CD14-positive monocyte (primary cell): ENCODE results near the gene DESI1. TPM values are rescaled to one million over a fixed set of nuclear protein-coding genes. Genes with fewer than 3 reads are reported as not detected.
A peak's percentile ranks its signal among the peaks of the same experiment; 100 is the strongest.

Experiments
- DNase-seq, 3 donors: peaks; one replicate each; pipeline ENCODE4 v3.0.0-alpha.2; 2011 to 2022
- H2AFZ ChIP-seq: 2 replicates; pipeline ENCODE4 v1.6.0; 2012; ENCODE audit warnings: mild to moderate bottlenecking, low read depth, low read length, inconsistent platforms; ENCODE audit not compliant: insufficient read depth, poor library complexity, severe bottlenecking
- H3K27ac ChIP-seq, 2 donors: 1 replicate in 1 of 2; 2 replicates in 1 of 2; pipeline ENCODE4 v1.5.1; 2012 to 2013; ENCODE audit warnings: low read length in 2 of 2, control low read depth in 1 of 2, inconsistent platforms in 1 of 2, low read depth in 1 of 2, mild to moderate bottlenecking in 1 of 2
- H3K27me3 ChIP-seq, 2 donors: one replicate each; pipeline versions ENCODE4 v1.6.0 to v1.6.1; 2011 to 2013; ENCODE audit warnings: low read length in 2 of 2; ENCODE audit not compliant: control insufficient read depth in 2 of 2, insufficient read depth in 2 of 2
- H3K36me3 ChIP-seq, 2 donors: replicated peaks in 1 of 2; 1 replicate in 1 of 2; 2 replicates in 1 of 2; pipeline versions ENCODE4 v1.5.1 to v1.6.1; 2012 to 2013; ENCODE audit warnings: low read length in 2 of 2, control low read depth in 1 of 2, inconsistent platforms in 1 of 2, mild to moderate bottlenecking in 1 of 2; ENCODE audit not compliant: insufficient read depth in 2 of 2, control insufficient read depth in 1 of 2
- H3K4me1 ChIP-seq, 2 donors: 1 replicate in 1 of 2; 2 replicates in 1 of 2; pipeline versions ENCODE4 v1.5.1 to v1.6.1; 2012 to 2013; ENCODE audit warnings: low read length in 2 of 2, control low read depth in 1 of 2, inconsistent platforms in 1 of 2, mild to moderate bottlenecking in 1 of 2, moderate library complexity in 1 of 2; ENCODE audit not compliant: insufficient read depth in 2 of 2, control insufficient read depth in 1 of 2
- H3K4me2 ChIP-seq: replicated peaks from 2 replicates; pipeline ENCODE3; 2012; ENCODE audit warnings: low read length, moderate library complexity, mild to moderate bottlenecking; ENCODE audit not compliant: poor library complexity, severe bottlenecking; ENCODE audit errors: extremely low read depth
- H3K4me3 ChIP-seq, 3 experiments: fragments of 200-600 bp in 1 of 3; sonication (generic) in 1 of 3; replicated peaks in 1 of 3; 1 replicate in 2 of 3; 2 replicates in 1 of 3; pipeline ENCODE4 v1.5.1; 2011 to 2013; ENCODE audit warnings: low read length in 3 of 3, mild to moderate bottlenecking in 3 of 3, control low read depth in 2 of 3, low read depth in 2 of 3, inconsistent platforms in 1 of 3, moderate library complexity in 1 of 3
- H3K79me2 ChIP-seq: 2 replicates; pipeline ENCODE4 v1.6.0; 2012; ENCODE audit warnings: mild to moderate bottlenecking, control low read depth, inconsistent platforms, low read length, moderate library complexity; ENCODE audit not compliant: insufficient read depth
- H3K9ac ChIP-seq: 2 replicates; pipeline ENCODE4 v1.6.0; 2017; ENCODE audit warnings: low read length, mild to moderate bottlenecking; ENCODE audit not compliant: insufficient read depth, poor library complexity, severe bottlenecking
- H3K9me3 ChIP-seq, 2 donors: replicated peaks in 1 of 2; 1 replicate in 1 of 2; 2 replicates in 1 of 2; pipeline versions ENCODE4 v1.5.1 to v1.6.1; 2012 to 2013; ENCODE audit warnings: low read length in 2 of 2, control low read depth in 1 of 2; ENCODE audit not compliant: control insufficient read depth in 1 of 2, insufficient read depth in 1 of 2
- H4K20me1 ChIP-seq: 2 replicates; pipeline ENCODE4 v1.6.0; 2012; ENCODE audit warnings: mild to moderate bottlenecking, low read length, control low read depth, moderate library complexity; ENCODE audit not compliant: insufficient read depth
- H3K27ac Mint-ChIP-seq, 7 donors: one replicate each; pipeline ENCODE4 v1.8.0; 2020; ENCODE audit warnings: mild to moderate bottlenecking in 7 of 7, mixed read lengths in 7 of 7, moderate library complexity in 6 of 7, inconsistent platforms in 2 of 7
- H3K27me3 Mint-ChIP-seq, 3 donors: one replicate each; pipeline ENCODE4 v1.8.0; 2021 to 2022; ENCODE audit warnings: low read depth in 3 of 3, mild to moderate bottlenecking in 3 of 3, mixed read lengths in 3 of 3, moderate library complexity in 3 of 3, inconsistent platforms in 1 of 3
- H3K36me3 Mint-ChIP-seq, 2 donors: one replicate each; pipeline ENCODE4 v1.8.0; 2020; ENCODE audit warnings: mixed read lengths in 2 of 2, inconsistent platforms in 1 of 2, mild to moderate bottlenecking in 1 of 2
- H3K4me1 Mint-ChIP-seq: one replicate; pipeline ENCODE4 v1.8.0; 2020; ENCODE audit warnings: mild to moderate bottlenecking, mixed read lengths
- H3K4me3 Mint-ChIP-seq, 2 donors: one replicate each; pipeline ENCODE4 v1.8.0; 2020; ENCODE audit warnings: mild to moderate bottlenecking in 2 of 2, mixed read lengths in 2 of 2, moderate library complexity in 1 of 2
- H3K9me3 Mint-ChIP-seq, 7 donors: one replicate each; pipeline ENCODE4 v1.8.0; 2020 to 2022; ENCODE audit warnings: mixed read lengths in 7 of 7, mild to moderate bottlenecking in 6 of 7, moderate library complexity in 6 of 7, inconsistent platforms in 2 of 7
- CTCF ChIP-seq: fragments of 200-600 bp; IDR thresholded peaks from one replicate; pipeline ENCODE4 v1.8.0; 2022; ENCODE audit warnings: antibody characterized with exemption, mild to moderate bottlenecking
- WGBS: methylation state at CpG from one replicate; pipeline ENCODE4 v1.1.5; 2013; ENCODE audit warnings: missing lambda C conversion rate; ENCODE audit not compliant: insufficient coverage; 5-methylcytosine and 5-hydroxymethylcytosine counted together
- intact Hi-C, 2 donors: fragments of 100-400 bp; cut with micrococcal nuclease; formaldehyde crosslinking; loops; one replicate each; pipeline versions ENCODE4 v1.15.0 to v1.15.1; 2023
- polyA plus RNA-seq, 3 donors: library from polyadenylated mRNA; depleted of rRNA in 1 of 3; unstranded in 2 of 3; stranded (reverse) in 1 of 3; fragments of 300-500 nt in 2 of 3; fragments of >200 nt in 1 of 3; fragmentation: Illumina TruSeq in 2 of 3; gene quantifications; 1 replicate in 2 of 3; 2 replicates in 1 of 3; pipeline ENCODE4 v1.2.3, GENCODE V29; 2012 to 2021

The DESI1 gene
- polyA plus RNA-seq, 3 donors, result 15.8 to 33.7 (median 31.5) TPM

GRCh38 chr22:41557401-41558240 lies 63.2 kb downstream of the DESI1 start:
- Histone ChIP-seq H3K36me3 (no peaks in the 10 kb centered on the region), H3K4me2 (no peak overlapping the region), H2AFZ (no peak overlapping the region), H3K27ac (no peak overlapping the region), H3K4me3 (no peak overlapping the region), H3K27me3 (peaks cover 0 to 31% of the 10 kb centered on the region in 2 donors), H4K20me1 (no peaks in the 10 kb centered on the region), H3K9me3 (no peaks in the 10 kb centered on the region), H3K9ac (no peak overlapping the region), H3K79me2 (no peaks in the 10 kb centered on the region), H3K4me1 (no peaks in the 10 kb centered on the region)
- WGBS, result 79% methylated on average over 14 of the region's 19 CpGs
- peaks cover 0 to 5% (median 0%) of the 10 kb centered on the region in 7 donors for H3K9me3 Mint-ChIP-seq
- H3K27ac Mint-ChIP-seq, result no peak overlapping the region
- H3K36me3 Mint-ChIP-seq, result no peaks in the 10 kb centered on the region
- no peak for TF ChIP-seq CTCF
- H3K27me3 Mint-ChIP-seq, result peaks cover 35 to 52% (median 48%) of the 10 kb centered on the region in 3 donors
- intact Hi-C loops, result no loop called here
- DNase-seq, result no peak
- H3K4me1 Mint-ChIP-seq, result no peaks in the 10 kb centered on the region
- no peak overlapping the region for H3K4me3 Mint-ChIP-seq

- no peak overlapping the region for H3K9ac ChIP-seq
- no peaks in the 10 kb centered on the region for H3K79me2 ChIP-seq
- intact Hi-C loops, result no loop called here
- WGBS, result 90% methylated on average over 6 of the region's 10 CpGs
- H2AFZ ChIP-seq, result no peak overlapping the region
- H4K20me1 ChIP-seq, result no peaks in the 10 kb centered on the region
- Mint-ChIP-seq H3K4me1 (no peaks in the 10 kb centered on the region), H3K9me3 (peaks cover 0 to 5% (median 0%) of the 10 kb centered on the region in 7 donors), H3K27ac (peak overlapping the region in 1 of 7 donors; percentile 12), H3K27me3 (peaks cover 33 to 50% (median 44%) of the 10 kb centered on the region in 3 donors), H3K4me3 (no peak overlapping the region), H3K36me3 (no peaks in the 10 kb centered on the region)
- no peaks in the 10 kb centered on the region for H3K36me3 ChIP-seq
- H3K27me3 ChIP-seq, result peaks cover 0 to 28% of the 10 kb centered on the region in 2 donors
- no peak overlapping the region for H3K4me3 ChIP-seq
- TF ChIP-seq CTCF, result no peak
- H3K27ac ChIP-seq, result no peak overlapping the region
- no peaks in the 10 kb centered on the region for H3K9me3 ChIP-seq
- no peak overlapping the region for H3K4me2 ChIP-seq
- no peak for DNase-seq
- H3K4me1 ChIP-seq, result no peaks in the 10 kb centered on the region
Measured at GRCh38 chr22:41556561-41556960, 64.3 kb downstream of the DESI1 start.
